ENCODE measurements around the gene GNB3. TPM values are rescaled to one million over a fixed set of nuclear protein-coding genes. Genes with fewer than 3 reads are reported as not detected.
A peak's percentile ranks its signal among the peaks of the same experiment; 100 is the strongest.

GNB3 gene
- total and polyA plus RNA-seq, 9 of the 15 experiments (the other 6 are each of a cell fraction or from before 2014, with no cell fraction given): 1.4 to 5.8 (median 2.0) TPM

- no peak for TF ChIP-seq FOXA3 (CRISPR knock-in tag; conservative IDR thresholded peaks at IDR 0.05 in 1 of 2, IDR thresholded peaks at IDR 0.05 in 1 of 2)
- TF ChIP-seq ELF1 (tag; IDR thresholded peaks at IDR 0.05): peak; percentile 3; the same call in 1 of the 2 replicates
- TF ChIP-seq, protein P1, sequence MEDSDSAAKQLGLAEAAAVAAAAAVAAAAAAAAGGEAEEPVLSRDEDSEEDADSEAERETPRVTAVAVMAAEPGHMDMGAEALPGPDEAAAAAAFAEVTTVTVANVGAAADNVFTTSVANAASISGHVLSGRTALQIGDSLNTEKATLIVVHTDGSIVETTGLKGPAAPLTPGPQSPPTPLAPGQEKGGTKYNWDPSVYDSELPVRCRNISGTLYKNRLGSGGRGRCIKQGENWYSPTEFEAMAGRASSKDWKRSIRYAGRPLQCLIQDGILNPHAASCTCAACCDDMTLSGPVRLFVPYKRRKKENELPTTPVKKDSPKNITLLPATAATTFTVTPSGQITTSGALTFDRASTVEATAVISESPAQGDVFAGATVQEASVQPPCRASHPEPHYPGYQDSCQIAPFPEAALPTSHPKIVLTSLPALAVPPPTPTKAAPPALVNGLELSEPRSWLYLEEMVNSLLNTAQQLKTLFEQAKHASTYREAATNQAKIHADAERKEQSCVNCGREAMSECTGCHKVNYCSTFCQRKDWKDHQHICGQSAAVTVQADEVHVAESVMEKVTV (CRISPR knock-in tag; IDR thresholded peaks at IDR 0.05): peak; percentile 70
These were observed 50.3 kb downstream of the GNB3 start (continued) for GRCh38 chr12:6890789-6891645.

- H3K79me2 ChIP-seq (ENCODE audit: control insufficient read depth, insufficient read depth, low read length): 0 out of 3 replicates have a peak, but pooled peaks cover 2% of the 10 kb centered on the region
- no peaks in the 10 kb centered on the region for H3K27me3 ChIP-seq (ENCODE audit: control insufficient read depth in 2 of 2, insufficient read depth in 2 of 2, low read length in 2 of 2)
- H3K9ac ChIP-seq (ENCODE audit: insufficient read depth in 1 of 2, low read depth in 2 of 2, low read length in 2 of 2): peak overlapping the region; percentile 79 to 90
- no peaks in the 10 kb centered on the region for H4K20me1 ChIP-seq (replicated peaks; ENCODE audit: control insufficient read depth, insufficient read depth, low read length)
- 53% methylated on average over 5 of the region's 5 CpGs for WGBS (ENCODE audit: insufficient coverage, low coverage, missing lambda C conversion rate)
- no peaks in the 10 kb centered on the region for H3K9me1 ChIP-seq (ENCODE audit: control insufficient read depth, insufficient read depth, low read length)
- peaks cover 12 to 19% of the 10 kb centered on the region in 2 experiments; a peak in 4 of 5 replicates for H3K4me1 ChIP-seq (replicated peaks in 1 of 2; ENCODE audit: control insufficient read depth in 2 of 2, insufficient read depth in 2 of 2, low read length in 2 of 2)
- BruUV-seq (replicated peaks): TSS peak; percentile 83
- FAIRE-seq (no peak), ATAC-seq (peak; percentile 34), DNase-seq (ENCODE audit: extremely low read depth in 1 of 4, low spot score in 3 of 4) (no peak)
- TF ChIP-seq NR2C2 (CRISPR knock-in tag; IDR thresholded peaks at IDR 0.05) (no peak), NR2C2 (tag; IDR thresholded peaks at IDR 0.05) (no peak), ZNF444 (CRISPR knock-in tag; IDR thresholded peaks at IDR 0.05) (no peak), CGGBP1 (CRISPR knock-in tag; IDR thresholded peaks at IDR 0.05) (no peak), FOXK2 (conservative IDR thresholded peaks at IDR 0.05 in 1 of 2, IDR thresholded peaks at IDR 0.05 in 1 of 2; ENCODE audit: low read depth in 2 of 2) (0 out of 4 replicates have a peak, but pooled peaks of 1 of the 2 experiments have one; percentile 8), XRCC3 (IDR thresholded peaks at IDR 0.05) (no peak), ZNF766 (CRISPR knock-in tag; conservative IDR thresholded peaks at IDR 0.05) (0 out of 2 replicates have a peak, but pooled peaks have one; percentile 22), SMC3 (conservative IDR thresholded peaks at IDR 0.05; ENCODE audit: insufficient read depth, low read depth, low read length) (no peak), GTF2E2 (tag; IDR thresholded peaks at IDR 0.05) (0 out of 2 replicates have a peak, but pooled peaks have one; percentile 4)
- TF ChIP-seq, protein P2, sequence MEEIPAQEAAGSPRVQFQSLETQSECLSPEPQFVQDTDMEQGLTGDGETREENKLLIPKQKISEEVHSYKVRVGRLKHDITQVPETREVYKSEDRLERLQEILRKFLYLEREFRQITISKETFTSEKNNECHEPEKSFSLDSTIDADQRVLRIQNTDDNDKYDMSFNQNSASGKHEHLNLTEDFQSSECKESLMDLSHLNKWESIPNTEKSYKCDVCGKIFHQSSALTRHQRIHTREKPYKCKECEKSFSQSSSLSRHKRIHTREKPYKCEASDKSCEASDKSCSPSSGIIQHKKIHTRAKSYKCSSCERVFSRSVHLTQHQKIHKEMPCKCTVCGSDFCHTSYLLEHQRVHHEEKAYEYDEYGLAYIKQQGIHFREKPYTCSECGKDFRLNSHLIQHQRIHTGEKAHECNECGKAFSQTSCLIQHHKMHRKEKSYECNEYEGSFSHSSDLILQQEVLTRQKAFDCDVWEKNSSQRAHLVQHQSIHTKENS (CRISPR knock-in tag; IDR thresholded peaks at IDR 0.05): no peak
- H2AFZ ChIP-seq (ENCODE audit: low read depth, low read length): peak overlapping the region; percentile 92
- POLR2A ChIA-PET: interaction anchor here (0.6 to 1.8 kb wide), 11 partner anchors 9 to 334 kb away, joined by 3 to 18 read pairs (median 5); partner anchors contain the start of genes C12orf57, CDCA3, RNU7-1 and SPSB2
- H3K4me3 ChIP-seq: peak overlapping the region; percentile 42
- peak overlapping the region; percentile 72 for H3K27ac ChIP-seq (ENCODE audit: extremely low read depth, low read depth, low read length)
- intact Hi-C loops (cut with micrococcal nuclease) (loop anchor here (2.0 kb wide), 1 partner anchor 19 kb away; the partner anchor contains the start of gene SPSB2), in situ Hi-C loops (cut with MboI) (no loop called here)
- H3K36me3 ChIP-seq (ENCODE audit: control insufficient read depth, insufficient read depth, low read length): no peaks in the 10 kb centered on the region
- no peaks in the 10 kb centered on the region for H3K9me3 ChIP-seq (replicated peaks; ENCODE audit: control insufficient read depth, insufficient read depth, low read depth, low read length)
- H3K4me2 ChIP-seq (ENCODE audit: insufficient read depth, low read length): peak overlapping the region; percentile 65
- CTCF ChIA-PET (ENCODE audit: low intra/inter-chr PET ratio): no interaction called here
These were observed 50.9 kb downstream of the GNB3 start for GRCh38 chr12:6891646-6892001.

Data from K562 (cell line).